HepG2 (cell line): ENCODE data around the gene ADRM1. TPM values are rescaled to one million over a fixed set of nuclear protein-coding genes. Genes with fewer than 3 reads are reported as not detected.

Experiments used
- CREM ChIP-seq, 2 experiments: sonication (generic) in 1 of 2; formaldehyde crosslinking in 1 of 2; IDR thresholded peaks; 2 replicates each; pipeline versions ENCODE4 v1.4.0 to v1.6.1; 2016 to 2020; ENCODE audit warnings: antibody characterized with exemption in 1 of 2, mild to moderate bottlenecking in 1 of 2, missing genetic modification reagents in 1 of 2
- DR1 ChIP-seq: sonication (generic); formaldehyde crosslinking; IDR thresholded peaks from 2 replicates; pipeline ENCODE4 v1.8.0; 2021; ENCODE audit warnings: mild to moderate bottlenecking, missing genetic modification reagents, inconsistent platforms
- FIP1L1 ChIP-seq: fragments of 200-400 bp; formaldehyde crosslinking; IDR thresholded peaks from 2 replicates; pipeline ENCODE4 v1.6.1; 2018; ENCODE audit warnings: low read depth, mild to moderate bottlenecking, low read length, moderate library complexity, borderline replicate concordance; ENCODE audit not compliant: insufficient read depth
- FOXA1 ChIP-seq, 2 experiments: fragments of 450-650 bp in 1 of 2; sonication (generic) in 1 of 2; formaldehyde crosslinking in 1 of 2; IDR thresholded peaks; 2 replicates each; pipeline versions ENCODE4 v1.4.0 to v1.6.1; 2016 to 2020; ENCODE audit warnings: missing genetic modification reagents in 1 of 2
- MED8 ChIP-seq: sonication (generic); formaldehyde crosslinking; IDR thresholded peaks from 2 replicates; pipeline ENCODE4 v1.8.1; 2023; ENCODE audit warnings: mild to moderate bottlenecking, missing genetic modification reagents; ENCODE audit not compliant: insufficient replicate concordance
- NFKBIZ ChIP-seq: IDR thresholded peaks from 2 replicates; pipeline ENCODE4 v1.6.1; 2018; ENCODE audit warnings: missing genetic modification reagents, missing compliant biosample characterization
- TAF1 ChIP-seq: sonication (generic); formaldehyde crosslinking; IDR thresholded peaks from 2 replicates; pipeline ENCODE4 v1.4.0; 2020; ENCODE audit warnings: missing genetic modification reagents
- ZMAT3 ChIP-seq: sonication (generic); formaldehyde crosslinking; conservative IDR thresholded peaks from 2 replicates; pipeline ENCODE4 v1.7.0; 2021; ENCODE audit warnings: missing genetic modification reagents
- ZNF207 ChIP-seq: fragments of 450-650 bp; IDR thresholded peaks from 2 replicates; pipeline ENCODE4 v1.6.1; 2016; ENCODE audit warnings: antibody characterized with exemption, borderline replicate concordance
- ZNF263 ChIP-seq: sonication (generic); formaldehyde crosslinking; IDR thresholded peaks from 2 replicates; pipeline ENCODE4 v1.4.0; 2020; ENCODE audit warnings: missing genetic modification reagents
- ZNF33B ChIP-seq: sonication (generic); formaldehyde crosslinking; IDR thresholded peaks from 2 replicates; pipeline ENCODE4 v1.5.1; 2020; ENCODE audit warnings: mild to moderate bottlenecking, missing genetic modification reagents
- ZNF556 ChIP-seq: sonication (generic); formaldehyde crosslinking; IDR thresholded peaks from 2 replicates; pipeline ENCODE4 v1.4.0; 2020; ENCODE audit warnings: mild to moderate bottlenecking, missing genetic modification reagents, borderline replicate concordance
- ZSCAN31 ChIP-seq: sonication (generic); formaldehyde crosslinking; IDR thresholded peaks from 2 replicates; pipeline ENCODE4 v1.5.0; 2020; ENCODE audit warnings: low read depth, mild to moderate bottlenecking, missing genetic modification reagents
- polyA plus RNA-seq, 8 experiments: library from polyadenylated mRNA; depleted of rRNA in 3 of 8; stranded (reverse) in 7 of 8; unstranded in 1 of 8; fragments of >200 nt; fragmentation: Illumina TruSeq in 4 of 8; extraction: Trizol in 4 of 8; gene quantifications; 2 replicates each; pipeline versions ENCODE4 v1.2.1 to v1.2.3, GENCODE V29; 2011 to 2016; ENCODE audit warnings: low read depth in 4 of 8, missing spikeins in 1 of 8, mixed read lengths in 1 of 8; ENCODE audit not compliant: insufficient read depth in 1 of 8
- total RNA-seq, 5 experiments: library from RNA; depleted of rRNA; stranded (reverse); fragments of >200 nt; fragmentation: Illumina TruSeq; extraction: Trizol; gene quantifications; 2 replicates each; pipeline ENCODE4 v1.2.3, GENCODE V29; 2016; ENCODE audit warnings: low read depth in 1 of 5
- TF ChIP-seq, protein P1 (sequence below): sonication (generic); formaldehyde crosslinking; IDR thresholded peaks from 2 replicates; pipeline ENCODE4 v1.9.0; 2021; ENCODE audit warnings: mild to moderate bottlenecking, missing genetic modification reagents
- TF ChIP-seq, protein P2 (sequence below): sonication (generic); formaldehyde crosslinking; IDR thresholded peaks from 2 replicates; pipeline ENCODE4 v1.5.0; 2020; ENCODE audit warnings: missing genetic modification reagents, mild to moderate bottlenecking, borderline replicate concordance
- TF ChIP-seq, protein P3 (sequence below): sonication (generic); formaldehyde crosslinking; IDR thresholded peaks from 2 replicates; pipeline ENCODE4 v1.9.0; 2021; ENCODE audit warnings: missing genetic modification reagents, mild to moderate bottlenecking, borderline replicate concordance
- TF ChIP-seq, protein P4 (sequence below): sonication (generic); formaldehyde crosslinking; IDR thresholded peaks from 2 replicates; pipeline ENCODE4 v1.8.1; 2022; ENCODE audit warnings: low read depth, mild to moderate bottlenecking, missing genetic modification reagents

The ADRM1 gene
- total and polyA plus RNA-seq, 2 of the 13 experiments (the other 11 are each of a cell fraction or from before 2014, with no cell fraction given) = 92.9 to 154 TPM

DNA sequence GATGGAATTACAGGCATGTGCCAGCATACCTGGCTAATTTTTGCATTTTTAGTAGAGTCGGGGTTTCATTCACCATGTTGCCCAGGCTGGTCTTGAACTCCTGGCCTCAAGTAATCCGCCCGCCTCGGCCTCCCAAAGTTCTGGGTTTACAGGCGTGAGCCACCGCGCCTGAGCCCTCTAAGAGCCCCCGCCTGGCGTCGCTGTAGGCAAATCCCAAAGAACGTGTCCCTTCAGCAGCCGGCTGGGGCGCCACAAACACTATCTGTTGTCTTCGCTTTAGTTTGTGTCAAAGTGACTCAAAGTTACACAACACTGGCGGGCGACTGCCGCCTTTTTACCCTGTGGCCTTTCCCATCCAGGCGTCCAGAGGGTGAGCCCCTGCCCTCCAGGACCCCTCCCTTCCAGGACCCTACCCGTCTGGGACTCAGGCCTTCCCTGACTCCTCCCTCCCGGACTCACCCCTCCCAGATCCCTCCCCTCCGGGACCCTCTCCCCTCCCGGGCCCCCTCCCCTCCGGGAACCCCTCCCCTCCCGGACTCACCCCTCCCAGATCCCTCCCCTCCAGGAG is 940 bp upstream of the ADRM1 start (continued):
- TF ChIP-seq DR1 (CRISPR knock-in tag) = peak; percentile 47; the same call in 1 of the 2 replicates
- TF ChIP-seq, protein P1, sequence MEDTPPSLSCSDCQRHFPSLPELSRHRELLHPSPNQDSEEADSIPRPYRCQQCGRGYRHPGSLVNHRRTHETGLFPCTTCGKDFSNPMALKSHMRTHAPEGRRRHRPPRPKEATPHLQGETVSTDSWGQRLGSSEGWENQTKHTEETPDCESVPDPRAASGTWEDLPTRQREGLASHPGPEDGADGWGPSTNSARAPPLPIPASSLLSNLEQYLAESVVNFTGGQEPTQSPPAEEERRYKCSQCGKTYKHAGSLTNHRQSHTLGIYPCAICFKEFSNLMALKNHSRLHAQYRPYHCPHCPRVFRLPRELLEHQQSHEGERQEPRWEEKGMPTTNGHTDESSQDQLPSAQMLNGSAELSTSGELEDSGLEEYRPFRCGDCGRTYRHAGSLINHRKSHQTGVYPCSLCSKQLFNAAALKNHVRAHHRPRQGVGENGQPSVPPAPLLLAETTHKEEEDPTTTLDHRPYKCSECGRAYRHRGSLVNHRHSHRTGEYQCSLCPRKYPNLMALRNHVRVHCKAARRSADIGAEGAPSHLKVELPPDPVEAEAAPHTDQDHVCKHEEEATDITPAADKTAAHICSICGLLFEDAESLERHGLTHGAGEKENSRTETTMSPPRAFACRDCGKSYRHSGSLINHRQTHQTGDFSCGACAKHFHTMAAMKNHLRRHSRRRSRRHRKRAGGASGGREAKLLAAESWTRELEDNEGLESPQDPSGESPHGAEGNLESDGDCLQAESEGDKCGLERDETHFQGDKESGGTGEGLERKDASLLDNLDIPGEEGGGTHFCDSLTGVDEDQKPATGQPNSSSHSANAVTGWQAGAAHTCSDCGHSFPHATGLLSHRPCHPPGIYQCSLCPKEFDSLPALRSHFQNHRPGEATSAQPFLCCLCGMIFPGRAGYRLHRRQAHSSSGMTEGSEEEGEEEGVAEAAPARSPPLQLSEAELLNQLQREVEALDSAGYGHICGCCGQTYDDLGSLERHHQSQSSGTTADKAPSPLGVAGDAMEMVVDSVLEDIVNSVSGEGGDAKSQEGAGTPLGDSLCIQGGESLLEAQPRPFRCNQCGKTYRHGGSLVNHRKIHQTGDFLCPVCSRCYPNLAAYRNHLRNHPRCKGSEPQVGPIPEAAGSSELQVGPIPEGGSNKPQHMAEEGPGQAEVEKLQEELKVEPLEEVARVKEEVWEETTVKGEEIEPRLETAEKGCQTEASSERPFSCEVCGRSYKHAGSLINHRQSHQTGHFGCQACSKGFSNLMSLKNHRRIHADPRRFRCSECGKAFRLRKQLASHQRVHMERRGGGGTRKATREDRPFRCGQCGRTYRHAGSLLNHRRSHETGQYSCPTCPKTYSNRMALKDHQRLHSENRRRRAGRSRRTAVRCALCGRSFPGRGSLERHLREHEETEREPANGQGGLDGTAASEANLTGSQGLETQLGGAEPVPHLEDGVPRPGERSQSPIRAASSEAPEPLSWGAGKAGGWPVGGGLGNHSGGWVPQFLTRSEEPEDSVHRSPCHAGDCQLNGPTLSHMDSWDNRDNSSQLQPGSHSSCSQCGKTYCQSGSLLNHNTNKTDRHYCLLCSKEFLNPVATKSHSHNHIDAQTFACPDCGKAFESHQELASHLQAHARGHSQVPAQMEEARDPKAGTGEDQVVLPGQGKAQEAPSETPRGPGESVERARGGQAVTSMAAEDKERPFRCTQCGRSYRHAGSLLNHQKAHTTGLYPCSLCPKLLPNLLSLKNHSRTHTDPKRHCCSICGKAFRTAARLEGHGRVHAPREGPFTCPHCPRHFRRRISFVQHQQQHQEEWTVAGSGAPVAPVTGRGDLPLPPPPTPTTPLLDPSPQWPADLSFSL (CRISPR knock-in tag) = peak; percentile 95
- no peak for TF ChIP-seq FOXA1 (IDR thresholded peaks at IDR 0.05)
- TF ChIP-seq FOXA1 (CRISPR knock-in tag; IDR thresholded peaks at IDR 0.05) = peak; percentile 66
- TF ChIP-seq ZNF263 (CRISPR knock-in tag) = no peak; the same call in none of the 2 replicates
- TF ChIP-seq ZNF207 = no peak
- TF ChIP-seq ZNF33B (CRISPR knock-in tag) = no peak; the same call in none of the 2 replicates
- 0 out of 2 replicates have a peak, but pooled peaks have one; percentile 36 for TF ChIP-seq FIP1L1
- TF ChIP-seq ZMAT3 (CRISPR knock-in tag) = peak; percentile 80; the same call in 1 of the 2 replicates
- TF ChIP-seq TAF1 (CRISPR knock-in tag) = no peak
- TF ChIP-seq NFKBIZ (CRISPR knock-in tag) = peak; percentile 48
- peak; percentile 45; the same call in 1 of the 2 replicates for TF ChIP-seq CREM (IDR thresholded peaks at IDR 0.05)
- TF ChIP-seq CREM (CRISPR knock-in tag; IDR thresholded peaks at IDR 0.05) = no peak
- TF ChIP-seq, protein P2, sequence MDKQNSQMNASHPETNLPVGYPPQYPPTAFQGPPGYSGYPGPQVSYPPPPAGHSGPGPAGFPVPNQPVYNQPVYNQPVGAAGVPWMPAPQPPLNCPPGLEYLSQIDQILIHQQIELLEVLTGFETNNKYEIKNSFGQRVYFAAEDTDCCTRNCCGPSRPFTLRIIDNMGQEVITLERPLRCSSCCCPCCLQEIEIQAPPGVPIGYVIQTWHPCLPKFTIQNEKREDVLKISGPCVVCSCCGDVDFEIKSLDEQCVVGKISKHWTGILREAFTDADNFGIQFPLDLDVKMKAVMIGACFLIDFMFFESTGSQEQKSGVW (CRISPR knock-in tag) = no peak
- TF ChIP-seq, protein P3, sequence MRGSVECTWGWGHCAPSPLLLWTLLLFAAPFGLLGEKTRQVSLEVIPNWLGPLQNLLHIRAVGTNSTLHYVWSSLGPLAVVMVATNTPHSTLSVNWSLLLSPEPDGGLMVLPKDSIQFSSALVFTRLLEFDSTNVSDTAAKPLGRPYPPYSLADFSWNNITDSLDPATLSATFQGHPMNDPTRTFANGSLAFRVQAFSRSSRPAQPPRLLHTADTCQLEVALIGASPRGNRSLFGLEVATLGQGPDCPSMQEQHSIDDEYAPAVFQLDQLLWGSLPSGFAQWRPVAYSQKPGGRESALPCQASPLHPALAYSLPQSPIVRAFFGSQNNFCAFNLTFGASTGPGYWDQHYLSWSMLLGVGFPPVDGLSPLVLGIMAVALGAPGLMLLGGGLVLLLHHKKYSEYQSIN = no peak
- TF ChIP-seq, protein P4, sequence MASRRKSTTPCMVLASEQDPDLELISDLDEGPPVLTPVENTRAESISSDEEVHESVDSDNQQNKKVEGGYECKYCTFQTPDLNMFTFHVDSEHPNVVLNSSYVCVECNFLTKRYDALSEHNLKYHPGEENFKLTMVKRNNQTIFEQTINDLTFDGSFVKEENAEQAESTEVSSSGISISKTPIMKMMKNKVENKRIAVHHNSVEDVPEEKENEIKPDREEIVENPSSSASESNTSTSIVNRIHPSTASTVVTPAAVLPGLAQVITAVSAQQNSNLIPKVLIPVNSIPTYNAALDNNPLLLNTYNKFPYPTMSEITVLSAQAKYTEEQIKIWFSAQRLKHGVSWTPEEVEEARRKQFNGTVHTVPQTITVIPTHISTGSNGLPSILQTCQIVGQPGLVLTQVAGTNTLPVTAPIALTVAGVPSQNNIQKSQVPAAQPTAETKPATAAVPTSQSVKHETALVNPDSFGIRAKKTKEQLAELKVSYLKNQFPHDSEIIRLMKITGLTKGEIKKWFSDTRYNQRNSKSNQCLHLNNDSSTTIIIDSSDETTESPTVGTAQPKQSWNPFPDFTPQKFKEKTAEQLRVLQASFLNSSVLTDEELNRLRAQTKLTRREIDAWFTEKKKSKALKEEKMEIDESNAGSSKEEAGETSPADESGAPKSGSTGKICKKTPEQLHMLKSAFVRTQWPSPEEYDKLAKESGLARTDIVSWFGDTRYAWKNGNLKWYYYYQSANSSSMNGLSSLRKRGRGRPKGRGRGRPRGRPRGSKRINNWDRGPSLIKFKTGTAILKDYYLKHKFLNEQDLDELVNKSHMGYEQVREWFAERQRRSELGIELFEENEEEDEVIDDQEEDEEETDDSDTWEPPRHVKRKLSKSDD (CRISPR knock-in tag) = peak; percentile 40; the same call in 1 of the 2 replicates
- TF ChIP-seq ZSCAN31 = peak; percentile 65; the same call in 1 of the 2 replicates
- TF ChIP-seq MED8 (CRISPR knock-in tag) = peak; percentile 58
- peak; percentile 98 for TF ChIP-seq ZNF556 (CRISPR knock-in tag)
